Ecto neural progenitor cell (in vitro differentiated cells): Measurements from ENCODE around the gene CCDC69.

Experiments
- DNase-seq: peaks from one replicate; pipeline ENCODE4 v3.0.0-alpha.2; 2018; ENCODE audit warnings: low spot score

CCDC69 gene

GRCh38 chr5:151142933-151143332 is 81.0 kb downstream of the CCDC69 start:
- no peak for DNase-seq

- DNase-seq = no peak
Measured at GRCh38 chr5:151141535-151141934, 82.4 kb downstream of the CCDC69 start.

GRCh38 chr5:151140686-151141459 is 83.0 kb downstream of the CCDC69 start:
- no peak for DNase-seq

GRCh38 chr5:151139646-151140045 is 84.2 kb downstream of the CCDC69 start:
- DNase-seq = no peak

GRCh38 chr5:151139015-151139414 is 84.9 kb downstream of the CCDC69 start:
- DNase-seq = no peak

- DNase-seq = no peak
Measured at GRCh38 chr5:151138114-151138513, 85.8 kb downstream of the CCDC69 start.

- DNase-seq = no peak
Measured at GRCh38 chr5:151137067-151137825, 86.6 kb downstream of the CCDC69 start.

GRCh38 chr5:151134228-151134627 is 89.7 kb downstream of the CCDC69 start:
- no peak for DNase-seq

GRCh38 chr5:151132963-151133362 is 90.9 kb downstream of the CCDC69 start:
- no peak for DNase-seq
